Lower leg skin (tissue), 4 donors: ENCODE results near the gene ZNF236. TPM values are rescaled to one million over a fixed set of nuclear protein-coding genes. Genes with fewer than 3 reads are reported as not detected.

ENCODE experiments used
- DNase-seq, 2 donors: peaks; one replicate each; pipeline ENCODE4 v3.0.0-alpha.2; 2019; ENCODE audit warnings: low spot score in 2 of 2
- H3K4me3 ChIP-seq: fragments of 200-600 bp; sonication (generic); 2 replicates; pipeline ENCODE4 v1.5.1; 2017; ENCODE audit warnings: mild to moderate bottlenecking, low read depth; ENCODE audit not compliant: poor library complexity, severe bottlenecking
- POLR2A ChIP-seq, 2 donors: fragments of 450-650 bp; IDR thresholded peaks; one replicate each; pipeline ENCODE4 v1.6.1; 2016 to 2017; ENCODE audit warnings: antibody characterized with exemption in 2 of 2, mild to moderate bottlenecking in 1 of 2, moderate library complexity in 1 of 2
- WGBS, 2 donors: methylation state at CpG; one replicate each; pipeline ENCODE4 v1.1.5; 2018; 5-methylcytosine and 5-hydroxymethylcytosine counted together
- intact Hi-C: fragments of 100-400 bp; cut with DNase I; formaldehyde crosslinking; loops from one replicate; pipeline ENCODE4 v1.15.0; 2023; ENCODE audit warnings: low total_unique reads
- total RNA-seq, 4 donors: library from RNA; depleted of rRNA; stranded (reverse); fragments of >200 nt; gene quantifications; one replicate each; pipeline ENCODE4 v1.1.0, GENCODE V29; 2016
- TF ChIP-seq, protein P1 (sequence below), 3 donors: fragments of 450-650 bp; IDR thresholded peaks; one replicate each; pipeline ENCODE4 v1.5.1; 2016; ENCODE audit warnings: antibody characterized with exemption in 3 of 3, mild to moderate bottlenecking in 3 of 3, moderate library complexity in 2 of 3

Gene ZNF236
- total RNA-seq, 4 donors from 2014 or later = 8.9 to 15.2 (median 11.8) TPM

DNA sequence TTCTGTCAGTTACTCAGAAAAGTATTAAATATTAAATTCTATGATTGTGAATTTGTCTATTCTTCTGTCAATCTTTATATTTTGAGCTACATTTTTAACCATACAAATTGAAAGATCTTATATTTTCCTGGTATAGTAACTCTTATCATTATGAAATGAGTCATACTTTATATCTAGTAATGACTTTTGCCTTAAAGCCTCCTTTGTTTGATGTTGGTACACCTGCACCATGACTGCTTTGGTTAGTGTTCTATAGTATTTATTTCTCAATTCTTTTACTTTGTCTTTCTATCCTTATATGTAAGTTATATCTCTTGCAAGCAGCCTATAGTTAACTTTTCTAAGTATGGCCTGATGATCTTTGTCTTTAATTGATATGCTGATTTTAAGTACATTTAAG lies 13.0 kb downstream of the ZNF236 start:
- DNase-seq = no peak
- intact Hi-C loops = no loop called here
- TF ChIP-seq POLR2A (IDR thresholded peaks at IDR 0.05) = no peak
- TF ChIP-seq, protein P1, sequence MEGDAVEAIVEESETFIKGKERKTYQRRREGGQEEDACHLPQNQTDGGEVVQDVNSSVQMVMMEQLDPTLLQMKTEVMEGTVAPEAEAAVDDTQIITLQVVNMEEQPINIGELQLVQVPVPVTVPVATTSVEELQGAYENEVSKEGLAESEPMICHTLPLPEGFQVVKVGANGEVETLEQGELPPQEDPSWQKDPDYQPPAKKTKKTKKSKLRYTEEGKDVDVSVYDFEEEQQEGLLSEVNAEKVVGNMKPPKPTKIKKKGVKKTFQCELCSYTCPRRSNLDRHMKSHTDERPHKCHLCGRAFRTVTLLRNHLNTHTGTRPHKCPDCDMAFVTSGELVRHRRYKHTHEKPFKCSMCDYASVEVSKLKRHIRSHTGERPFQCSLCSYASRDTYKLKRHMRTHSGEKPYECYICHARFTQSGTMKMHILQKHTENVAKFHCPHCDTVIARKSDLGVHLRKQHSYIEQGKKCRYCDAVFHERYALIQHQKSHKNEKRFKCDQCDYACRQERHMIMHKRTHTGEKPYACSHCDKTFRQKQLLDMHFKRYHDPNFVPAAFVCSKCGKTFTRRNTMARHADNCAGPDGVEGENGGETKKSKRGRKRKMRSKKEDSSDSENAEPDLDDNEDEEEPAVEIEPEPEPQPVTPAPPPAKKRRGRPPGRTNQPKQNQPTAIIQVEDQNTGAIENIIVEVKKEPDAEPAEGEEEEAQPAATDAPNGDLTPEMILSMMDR (IDR thresholded peaks at IDR 0.05) = no peak
- H3K4me3 ChIP-seq = no peak overlapping the region

DNA sequence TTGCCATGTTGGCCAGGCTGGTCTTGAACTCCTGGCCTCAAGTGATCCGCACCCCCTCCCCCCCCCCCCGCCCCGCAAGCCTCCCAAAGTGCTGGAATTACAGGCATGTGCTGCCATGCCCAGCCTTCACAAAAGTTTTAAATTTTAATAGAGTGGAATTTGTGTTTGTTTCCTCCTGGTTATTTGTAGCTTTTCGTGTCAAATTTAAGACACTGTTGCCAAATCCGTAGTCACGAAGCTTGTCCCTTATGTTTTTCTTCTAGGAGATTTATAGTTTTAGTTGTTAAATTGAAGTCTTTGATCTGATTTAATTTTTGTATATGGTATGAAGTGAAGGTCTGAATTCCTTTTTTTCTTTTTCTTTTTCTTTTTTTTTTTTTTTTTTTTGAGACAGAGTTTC lies 14.7 kb downstream of the ZNF236 start:
- DNase-seq = no peak
- intact Hi-C loops = no loop called here
- H3K4me3 ChIP-seq = no peak overlapping the region
- 39 to 51% methylated on average over 6 of the region's 6 CpGs for WGBS, 2 donors
- no peak for TF ChIP-seq POLR2A (IDR thresholded peaks at IDR 0.05)
- TF ChIP-seq, protein P1 (IDR thresholded peaks at IDR 0.05) = no peak

DNA sequence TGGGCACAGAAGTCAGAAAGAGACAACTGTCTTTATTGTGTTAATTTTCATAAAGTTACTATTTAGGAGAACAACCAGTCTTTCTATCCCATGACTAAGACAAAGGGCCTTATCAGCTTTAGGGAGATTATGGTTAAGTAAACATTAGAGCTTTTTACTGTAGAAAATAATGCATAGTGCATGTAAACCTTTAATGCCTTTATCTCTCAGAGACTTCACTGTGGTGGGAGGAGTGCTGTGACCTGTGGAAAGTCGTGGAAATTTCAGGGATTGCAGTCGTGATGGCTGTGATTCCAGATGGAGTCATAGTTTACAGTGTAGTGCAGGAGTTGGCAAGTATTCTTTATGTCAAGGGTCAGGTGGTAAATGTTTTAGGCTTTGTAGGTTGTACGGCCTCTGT lies 15.8 kb downstream of the ZNF236 start:
- 62 to 69% methylated on average over 3 of the region's 3 CpGs for WGBS, 2 donors
- intact Hi-C loops = no loop called here
- no peak for DNase-seq
- TF ChIP-seq, protein P1 (IDR thresholded peaks at IDR 0.05) = no peak
- TF ChIP-seq POLR2A (IDR thresholded peaks at IDR 0.05) = no peak
- H3K4me3 ChIP-seq = no peak overlapping the region

- intact Hi-C loops = no loop called here
- TF ChIP-seq, protein P1 (IDR thresholded peaks at IDR 0.05) = no peak
- no peak for TF ChIP-seq POLR2A (IDR thresholded peaks at IDR 0.05)
- 61 to 62% methylated on average over 4 of the region's 4 CpGs for whole genome bisulfite sequencing, 2 donors
- no peak overlapping the region for H3K4me3 ChIP-seq
- DNase-seq = no peak
These were observed 16.9 kb downstream of the ZNF236 start for GRCh38 chr18:76839086-76839794.

- no peak overlapping the region for H3K4me3 ChIP-seq
- intact Hi-C loops = no loop called here
- 89 to 90% methylated on average over 6 of the region's 6 CpGs for WGBS, 2 donors
- no peak for TF ChIP-seq POLR2A (IDR thresholded peaks at IDR 0.05)
- TF ChIP-seq, protein P1 (IDR thresholded peaks at IDR 0.05) = no peak
- DNase-seq = no peak
These were observed 20.6 kb downstream of the ZNF236 start for GRCh38 chr18:76842837-76843530.
